Activated T-cell treated with anti-CD3 and anti-CD28 coated beads, Interleukin-2, amount 50 U/mL, for 24 hours (primary cell): ENCODE measurements around the gene ZFP36L2.
A peak's percentile ranks its signal among the peaks of the same experiment; 100 is the strongest.

ENCODE experiments used
- DNase-seq: peaks from one replicate; pipeline ENCODE4 v3.0.0-alpha.2; 2020
- H3K27ac Mint-ChIP-seq: 2 replicates; pipeline ENCODE4 v1.8.0; 2020; ENCODE audit warnings: mild to moderate bottlenecking, mixed read lengths
- H3K27me3 Mint-ChIP-seq: 2 replicates; pipeline ENCODE4 v1.8.0; 2020; ENCODE audit warnings: mixed read lengths
- H3K36me3 Mint-ChIP-seq: 2 replicates; pipeline ENCODE4 v1.8.0; 2020; ENCODE audit warnings: low read depth, mixed read lengths
- H3K4me1 Mint-ChIP-seq: 2 replicates; pipeline ENCODE4 v1.8.0; 2020; ENCODE audit warnings: low read depth, mixed read lengths
- H3K4me3 Mint-ChIP-seq: 2 replicates; pipeline ENCODE4 v1.8.0; 2020; ENCODE audit warnings: mild to moderate bottlenecking, moderate library complexity, mixed read lengths
- H3K9me3 Mint-ChIP-seq: 2 replicates; pipeline ENCODE4 v1.8.0; 2020; ENCODE audit warnings: mixed read lengths

ZFP36L2 gene

GRCh38 chr2:43262239-43262638 is 35.8 kb upstream of the ZFP36L2 start:
- DNase-seq: no peak
- no peaks in the 10 kb centered on the region for H3K27me3 Mint-ChIP-seq
- H3K4me1 Mint-ChIP-seq: no peaks in the 10 kb centered on the region
- no peak overlapping the region for H3K4me3 Mint-ChIP-seq
- peaks cover 47% of the 10 kb centered on the region for H3K36me3 Mint-ChIP-seq
- peak overlapping the region; percentile 50 for H3K27ac Mint-ChIP-seq
- H3K9me3 Mint-ChIP-seq: no peaks in the 10 kb centered on the region

GRCh38 chr2:43259512-43259911 is 33.1 kb upstream of the ZFP36L2 start:
- no peaks in the 10 kb centered on the region for H3K27me3 Mint-ChIP-seq
- no peak overlapping the region for H3K4me3 Mint-ChIP-seq
- peaks cover 43% of the 10 kb centered on the region for H3K36me3 Mint-ChIP-seq
- DNase-seq: no peak
- no peak overlapping the region for H3K27ac Mint-ChIP-seq
- no peaks in the 10 kb centered on the region for H3K4me1 Mint-ChIP-seq
- no peaks in the 10 kb centered on the region for H3K9me3 Mint-ChIP-seq

DNA sequence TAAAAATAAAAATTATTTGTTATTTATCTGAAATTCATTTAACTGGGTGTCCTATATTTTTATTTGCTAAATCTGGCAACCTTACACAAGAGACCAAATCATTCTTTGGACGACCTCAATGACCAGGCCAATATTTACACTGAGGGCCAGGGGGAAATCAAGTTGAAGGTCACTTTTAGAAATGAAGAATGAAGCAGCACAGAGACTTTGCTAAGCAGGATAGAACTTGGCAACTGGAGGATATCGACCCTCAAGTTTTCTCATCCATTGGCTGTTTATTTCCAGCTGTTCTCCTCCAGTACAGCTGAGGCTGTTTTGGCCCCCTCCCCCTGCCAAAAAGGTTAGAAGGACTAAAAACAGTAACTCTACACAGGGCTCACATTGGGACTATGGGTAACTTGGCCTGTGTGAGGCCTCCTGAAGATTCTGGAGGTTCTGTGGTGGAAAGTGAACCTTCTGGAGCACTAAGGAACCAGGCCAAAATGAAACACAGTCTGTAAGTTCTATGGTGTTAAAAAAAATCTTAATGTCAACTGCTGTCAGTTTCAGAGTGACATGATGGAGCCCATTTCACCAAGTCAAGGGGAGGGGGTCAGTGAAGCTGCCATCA is 32.2 kb upstream of the ZFP36L2 start:
- Mint-ChIP-seq H3K4me1 (no peaks in the 10 kb centered on the region), H3K27ac (peak overlapping the region; percentile 22), H3K27me3 (no peaks in the 10 kb centered on the region), H3K4me3 (no peak overlapping the region), H3K36me3 (peaks cover 38% of the 10 kb centered on the region), H3K9me3 (no peaks in the 10 kb centered on the region)
- no peak for DNase-seq

DNA sequence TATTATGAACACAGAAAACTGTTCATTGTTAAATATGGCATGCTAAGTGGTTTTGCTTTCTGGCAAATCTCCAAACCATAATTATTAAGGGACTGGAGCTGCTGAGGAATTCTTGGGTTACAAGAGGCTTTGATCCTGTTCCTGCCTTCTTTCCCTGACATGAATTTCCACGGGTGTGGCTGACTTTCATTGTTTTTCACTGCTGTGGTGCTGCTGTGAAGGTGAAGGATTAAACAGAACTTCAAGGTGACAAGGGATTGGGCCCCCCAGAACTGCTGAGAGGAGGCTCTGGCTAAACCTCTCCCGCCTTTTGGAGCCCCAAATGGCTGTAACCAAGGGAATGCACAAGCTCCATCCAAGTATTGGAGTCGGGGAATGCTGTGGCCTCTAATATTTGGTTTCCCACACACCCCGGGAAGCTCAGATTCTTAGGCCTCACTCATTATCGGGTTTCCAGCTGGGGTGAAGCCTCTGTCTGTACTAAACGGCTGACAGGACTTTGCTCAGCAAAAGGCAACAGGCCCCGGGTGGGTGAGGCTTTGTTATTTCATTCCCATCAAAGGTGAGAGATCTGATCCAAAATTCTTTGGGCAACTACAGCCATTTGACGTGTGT is 29.0 kb upstream of the ZFP36L2 start:
- Mint-ChIP-seq H3K4me1 (no peaks in the 10 kb centered on the region), H3K27me3 (no peaks in the 10 kb centered on the region), H3K27ac (no peak overlapping the region), H3K9me3 (no peaks in the 10 kb centered on the region), H3K36me3 (peaks cover 27% of the 10 kb centered on the region), H3K4me3 (no peak overlapping the region)
- no peak for DNase-seq

DNA sequence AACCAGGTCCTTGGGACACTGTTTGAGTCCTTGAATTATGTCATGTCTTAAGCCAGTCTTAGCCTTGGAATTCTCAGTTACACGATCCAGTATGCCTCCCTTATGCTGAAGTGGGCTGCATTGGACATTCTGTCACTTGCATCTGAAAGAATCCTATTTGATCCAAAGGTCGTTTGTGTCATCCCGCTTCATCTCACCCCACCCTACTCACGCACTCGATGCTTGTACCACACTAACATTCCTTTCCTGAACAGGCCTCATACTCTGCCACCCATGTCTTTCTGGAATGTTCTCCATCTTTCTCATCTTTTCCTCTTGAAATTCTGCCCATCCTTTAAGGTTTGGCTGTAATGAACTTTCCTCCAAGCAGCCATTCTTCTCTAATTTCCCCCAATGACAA is 27.9 kb upstream of the ZFP36L2 start:
- Mint-ChIP-seq H3K4me3 (no peak overlapping the region), H3K27ac (no peak overlapping the region), H3K4me1 (no peaks in the 10 kb centered on the region), H3K9me3 (no peaks in the 10 kb centered on the region), H3K27me3 (no peaks in the 10 kb centered on the region), H3K36me3 (peaks cover 30% of the 10 kb centered on the region)
- DNase-seq: no peak

DNA sequence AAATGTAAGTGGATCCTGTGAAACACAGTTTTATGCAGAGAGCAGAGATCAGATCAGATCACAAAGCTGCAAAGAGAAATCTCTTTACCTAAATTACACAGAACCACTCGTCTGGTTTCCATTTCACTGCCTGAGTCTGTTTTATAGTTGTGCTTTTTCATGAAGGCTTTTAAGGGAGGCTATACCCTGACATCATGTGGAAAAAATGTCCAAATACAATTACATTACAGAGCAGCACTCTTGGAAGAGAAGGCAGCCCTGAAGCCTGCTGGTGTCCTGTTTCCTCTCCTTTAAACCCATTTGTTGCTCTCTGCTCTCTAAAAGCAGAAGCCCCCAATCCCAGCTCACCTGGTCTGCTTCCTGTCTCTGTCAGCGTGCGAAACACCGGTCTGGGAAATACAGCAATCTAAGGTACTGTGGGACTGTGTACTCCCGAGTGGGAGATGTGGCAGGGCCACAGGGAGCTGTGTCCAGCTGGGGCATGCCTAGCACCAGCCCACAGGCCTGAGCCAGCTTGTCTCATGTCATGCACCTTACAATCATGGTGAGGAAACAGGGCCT is 24.8 kb upstream of the ZFP36L2 start:
- Mint-ChIP-seq H3K9me3 (no peaks in the 10 kb centered on the region), H3K4me3 (no peak overlapping the region), H3K36me3 (peaks cover 37% of the 10 kb centered on the region), H3K4me1 (no peaks in the 10 kb centered on the region), H3K27me3 (no peaks in the 10 kb centered on the region), H3K27ac (no peak overlapping the region)
- no peak for DNase-seq

GRCh38 chr2:43250015-43250414 is 23.6 kb upstream of the ZFP36L2 start:
- peak overlapping the region; percentile 60 for H3K27ac Mint-ChIP-seq
- peaks cover 37% of the 10 kb centered on the region for H3K36me3 Mint-ChIP-seq
- no peaks in the 10 kb centered on the region for H3K4me1 Mint-ChIP-seq
- DNase-seq: no peak
- no peaks in the 10 kb centered on the region for H3K9me3 Mint-ChIP-seq
- no peak overlapping the region for H3K4me3 Mint-ChIP-seq
- no peaks in the 10 kb centered on the region for H3K27me3 Mint-ChIP-seq

DNA sequence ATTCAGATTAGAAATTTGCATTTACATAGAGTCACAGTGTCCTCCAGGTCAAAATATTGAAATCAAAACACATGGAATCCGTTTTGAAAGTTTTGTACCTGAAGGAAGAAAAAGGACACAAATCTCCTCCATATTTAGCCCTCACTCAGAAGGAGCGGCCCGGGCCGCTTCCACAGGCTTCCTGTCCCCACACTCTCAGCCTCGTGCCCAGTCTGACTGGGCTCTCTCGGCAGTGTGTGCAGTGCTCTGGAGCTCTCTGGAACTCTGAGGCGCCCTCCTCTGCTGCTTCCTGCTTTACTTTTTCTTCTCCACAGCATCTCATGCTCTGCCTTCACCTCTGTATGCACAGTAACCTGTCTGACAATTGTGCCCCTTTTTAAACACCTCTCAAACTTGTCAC is 22.2 kb upstream of the ZFP36L2 start:
- no peaks in the 10 kb centered on the region for H3K9me3 Mint-ChIP-seq
- H3K4me1 Mint-ChIP-seq: no peaks in the 10 kb centered on the region
- H3K27ac Mint-ChIP-seq: no peak overlapping the region
- H3K36me3 Mint-ChIP-seq: peaks cover 40% of the 10 kb centered on the region
- H3K4me3 Mint-ChIP-seq: no peak overlapping the region
- no peak for DNase-seq
- H3K27me3 Mint-ChIP-seq: no peaks in the 10 kb centered on the region

GRCh38 chr2:43246641-43247040 is 20.2 kb upstream of the ZFP36L2 start:
- Mint-ChIP-seq H3K36me3 (peaks cover 50% of the 10 kb centered on the region), H3K4me3 (no peak overlapping the region), H3K27me3 (no peaks in the 10 kb centered on the region), H3K27ac (no peak overlapping the region), H3K4me1 (no peaks in the 10 kb centered on the region), H3K9me3 (no peaks in the 10 kb centered on the region)
- no peak for DNase-seq

GRCh38 chr2:43241558-43241957 is 15.2 kb upstream of the ZFP36L2 start:
- no peak overlapping the region for H3K4me3 Mint-ChIP-seq
- no peaks in the 10 kb centered on the region for H3K9me3 Mint-ChIP-seq
- peaks cover 12% of the 10 kb centered on the region for H3K4me1 Mint-ChIP-seq
- H3K27ac Mint-ChIP-seq: no peak overlapping the region
- H3K36me3 Mint-ChIP-seq: peaks cover 31% of the 10 kb centered on the region
- H3K27me3 Mint-ChIP-seq: no peaks in the 10 kb centered on the region
- DNase-seq: no peak

- Mint-ChIP-seq H3K27ac (peak overlapping the region; percentile 52), H3K9me3 (no peaks in the 10 kb centered on the region), H3K4me1 (peaks cover 12% of the 10 kb centered on the region), H3K27me3 (no peaks in the 10 kb centered on the region), H3K36me3 (peaks cover 27% of the 10 kb centered on the region), H3K4me3 (no peak overlapping the region)
- no peak for DNase-seq
Measured at GRCh38 chr2:43240766-43241150, 14.4 kb upstream of the ZFP36L2 start.

GRCh38 chr2:43239981-43240765 is 13.8 kb upstream of the ZFP36L2 start:
- Mint-ChIP-seq H3K9me3 (no peaks in the 10 kb centered on the region), H3K27me3 (no peaks in the 10 kb centered on the region), H3K36me3 (peaks cover 22% of the 10 kb centered on the region), H3K4me1 (peaks cover 12% of the 10 kb centered on the region), H3K27ac (no peak overlapping the region), H3K4me3 (no peak overlapping the region)
- DNase-seq: no peak

GRCh38 chr2:43238813-43239212 is 12.4 kb upstream of the ZFP36L2 start:
- no peak overlapping the region for H3K4me3 Mint-ChIP-seq
- H3K27me3 Mint-ChIP-seq: no peaks in the 10 kb centered on the region
- H3K4me1 Mint-ChIP-seq: peaks cover 12% of the 10 kb centered on the region
- H3K36me3 Mint-ChIP-seq: peaks cover 16% of the 10 kb centered on the region
- no peak for DNase-seq
- H3K27ac Mint-ChIP-seq: no peak overlapping the region
- H3K9me3 Mint-ChIP-seq: no peaks in the 10 kb centered on the region

DNA sequence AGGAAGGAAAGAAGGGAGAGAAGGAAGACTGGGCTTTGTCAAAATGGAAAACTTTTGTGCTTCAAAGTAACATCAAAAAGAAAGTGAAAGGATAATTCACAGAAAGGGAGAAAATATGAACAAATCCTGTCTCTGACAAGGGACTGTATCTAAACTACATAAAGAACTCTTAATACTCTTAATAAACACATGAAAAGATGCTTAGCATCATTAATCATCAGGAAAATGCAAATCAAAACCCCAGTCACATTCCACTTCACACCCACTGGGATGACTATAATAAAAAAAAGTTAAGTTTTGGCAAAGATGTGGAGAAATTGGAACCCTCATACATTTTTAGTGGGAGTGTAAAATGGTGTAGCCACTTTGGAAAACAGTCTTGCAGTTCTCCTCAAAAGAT is 11.8 kb upstream of the ZFP36L2 start:
- H3K27ac Mint-ChIP-seq: peak overlapping the region; percentile 81
- no peak overlapping the region for H3K4me3 Mint-ChIP-seq
- peaks cover 11% of the 10 kb centered on the region for H3K36me3 Mint-ChIP-seq
- H3K27me3 Mint-ChIP-seq: no peaks in the 10 kb centered on the region
- no peak for DNase-seq
- H3K9me3 Mint-ChIP-seq: no peaks in the 10 kb centered on the region
- H3K4me1 Mint-ChIP-seq: peaks cover 12% of the 10 kb centered on the region
